GM19324 (cell line): ENCODE results near the gene RABL6.
"Not testable (repeated sequence)": the region's sequence is repeated elsewhere in the genome, so short reads cannot be mapped to it uniquely, and the experiment has no call there.

Experiments used
- ATAC-seq: cut with Tn5 transposase; IDR thresholded peaks from one replicate; pipeline ENCODE4 v1.9.1; 2021; ENCODE audit warnings: mild to moderate bottlenecking, moderate library complexity; ENCODE audit not compliant: unreplicated experiment, low FRiP score

RABL6 gene

DNA sequence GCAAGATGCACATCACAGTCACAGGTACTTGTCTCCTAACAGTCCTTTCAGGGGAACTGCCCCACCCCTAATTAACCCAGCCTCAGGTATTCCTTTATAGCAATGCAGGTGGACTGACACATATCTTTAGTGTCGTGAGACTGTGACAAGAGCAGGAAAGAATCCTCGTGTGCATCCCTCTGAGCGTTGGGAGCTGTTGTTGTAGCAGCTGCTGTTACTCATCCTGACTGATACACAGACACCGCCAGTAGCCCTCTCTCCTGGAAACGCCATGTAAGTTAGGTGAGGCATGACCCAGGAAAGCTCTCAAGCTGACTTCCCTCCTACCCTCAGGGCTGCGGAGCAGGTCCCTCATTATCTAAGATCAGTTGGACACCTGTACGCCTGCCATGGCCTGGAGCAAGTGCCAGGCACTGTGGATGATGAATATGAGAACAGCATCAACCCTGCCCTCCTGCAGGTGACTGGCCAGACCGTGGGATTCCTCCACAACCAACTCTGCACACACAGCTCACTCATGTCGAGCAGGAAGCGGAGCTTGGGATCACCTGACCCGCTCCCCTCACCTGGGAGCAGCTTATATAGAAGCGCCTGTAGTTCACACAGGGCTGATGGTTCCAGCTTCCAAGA lies 33.2 kb upstream of the RABL6 start:
- ATAC-seq: no peak

DNA sequence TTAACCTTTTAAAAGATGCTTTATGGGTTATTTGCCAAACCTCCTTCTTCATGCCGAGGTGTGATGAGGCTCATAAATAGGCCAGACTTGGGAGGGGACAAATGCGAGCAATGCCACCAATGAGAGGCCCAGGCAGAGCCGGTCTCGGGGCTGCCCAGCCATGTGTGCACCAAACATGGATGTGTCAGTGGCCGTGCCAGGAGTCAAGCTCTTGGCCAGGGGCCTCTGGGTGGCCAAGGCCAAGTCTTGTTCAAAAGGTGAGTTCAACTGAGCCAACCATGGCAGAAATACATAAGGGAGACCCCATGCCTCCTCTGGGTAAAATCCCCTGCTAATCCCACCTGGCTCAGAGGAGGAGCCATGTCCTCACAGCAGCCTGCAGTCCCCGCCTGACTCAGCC lies 32.6 kb upstream of the RABL6 start:
- no peak for ATAC-seq

DNA sequence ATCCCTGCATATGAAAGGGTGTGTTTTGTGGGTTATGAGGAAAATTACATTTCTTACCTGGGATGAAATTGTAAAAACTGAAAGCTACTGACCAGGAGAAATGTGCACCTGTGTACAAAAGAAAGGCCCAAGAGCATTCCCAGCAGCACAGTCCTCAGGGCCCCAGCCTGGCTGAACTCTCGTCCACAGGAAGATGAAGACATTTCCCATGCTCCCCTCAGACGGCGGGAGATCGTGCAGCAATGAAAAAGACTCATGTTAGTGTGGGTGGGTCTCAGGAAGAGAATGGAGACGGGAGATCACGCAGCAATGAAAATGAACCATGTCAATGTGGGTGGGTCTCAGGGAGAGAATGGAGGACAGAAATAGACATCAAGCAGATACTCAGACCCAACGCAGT lies 30.8 kb upstream of the RABL6 start:
- no peak for ATAC-seq

DNA sequence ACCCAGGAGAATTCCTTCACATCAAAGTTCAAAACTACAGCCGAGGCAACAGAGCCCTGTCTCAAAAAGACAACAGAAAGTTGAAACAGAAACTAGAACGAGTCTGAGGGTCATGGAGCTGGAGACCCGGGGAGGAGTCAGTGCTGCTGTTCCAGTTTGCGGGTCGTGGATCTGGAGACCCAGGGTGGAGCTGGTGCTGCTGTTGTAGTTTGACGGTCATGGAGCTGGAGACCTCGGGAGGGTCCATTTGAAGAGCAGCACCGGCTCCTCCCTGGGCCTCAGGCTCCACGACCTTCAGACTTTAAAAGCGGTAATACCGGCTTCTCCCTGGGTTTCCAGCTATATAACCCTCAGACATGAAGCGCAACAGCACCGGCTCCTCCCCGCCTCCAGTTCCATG lies 30.4 kb upstream of the RABL6 start:
- no peak for ATAC-seq

DNA sequence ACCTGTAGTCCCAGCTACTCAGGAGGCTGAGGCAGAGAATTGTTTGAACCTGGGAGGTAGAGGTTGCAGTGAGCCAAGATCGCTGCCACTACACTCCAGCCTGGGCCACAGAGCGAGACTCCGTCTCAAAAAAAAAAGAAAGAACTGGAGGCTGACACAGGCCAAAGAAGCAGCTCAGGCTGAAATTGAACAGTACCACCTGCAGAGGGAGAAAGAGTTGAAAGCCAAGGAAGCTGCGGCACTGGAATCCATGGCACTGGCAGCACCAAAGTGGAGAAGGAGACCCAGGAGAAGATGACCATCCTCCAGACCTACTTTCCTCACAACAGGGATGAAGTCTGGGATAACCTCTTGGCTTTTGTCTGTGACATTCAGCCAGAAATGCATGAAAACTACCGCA lies 27.9 kb upstream of the RABL6 start:
- ATAC-seq: no peak

DNA sequence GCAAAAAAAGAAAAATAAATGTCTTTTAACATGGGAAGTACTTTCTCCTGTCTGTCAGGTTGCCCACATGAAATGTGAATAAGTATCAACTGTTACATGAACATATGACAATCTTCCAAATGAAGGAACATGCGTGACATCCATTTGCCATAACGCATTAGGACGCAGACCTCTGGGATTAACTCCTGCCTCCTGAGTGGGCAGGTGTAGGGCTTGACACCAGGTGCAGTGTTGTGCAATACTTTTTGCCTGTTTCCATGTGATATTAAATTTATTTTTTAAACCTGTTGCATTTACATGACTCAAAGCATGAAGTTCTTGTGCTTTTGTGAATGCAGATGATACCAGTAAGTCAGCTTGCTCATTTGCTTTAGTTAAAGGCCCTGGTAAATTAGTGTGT lies 25.3 kb upstream of the RABL6 start:
- ATAC-seq: no peak

DNA sequence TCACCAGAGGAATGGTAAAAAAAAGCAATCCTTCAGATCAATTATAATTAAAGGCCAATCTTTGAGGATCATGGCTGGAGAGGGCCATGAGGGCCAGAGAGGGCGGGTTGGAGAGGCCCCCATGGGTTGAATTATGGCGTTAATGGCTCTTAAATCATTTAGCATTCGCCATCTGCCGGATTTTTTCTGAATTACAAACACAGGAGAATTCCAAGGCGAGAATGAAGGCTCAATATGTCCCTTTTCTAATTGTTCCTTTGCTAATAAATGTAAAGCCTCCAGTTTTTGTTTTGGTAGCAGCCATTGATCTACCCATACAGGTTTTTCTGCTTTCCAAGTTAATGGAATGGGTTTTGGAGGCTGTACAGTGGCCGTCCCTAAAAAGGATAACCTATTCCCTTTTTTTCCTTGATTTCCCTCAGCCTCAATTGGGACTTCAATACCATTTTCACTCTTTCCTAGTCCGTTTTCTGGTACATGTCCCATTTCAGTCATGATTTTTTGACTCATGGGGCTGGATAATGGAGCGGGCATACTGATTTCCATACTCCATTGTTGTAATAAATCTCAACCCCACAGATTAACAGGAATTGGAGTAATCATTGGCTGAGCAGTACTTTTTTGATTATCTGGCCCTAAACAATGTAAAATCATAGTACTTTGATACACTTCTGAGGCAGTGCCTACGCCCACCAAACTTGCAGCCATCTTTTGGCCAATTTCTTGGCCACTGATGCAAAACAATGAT lies 23.3 kb upstream of the RABL6 start:
- ATAC-seq: no peak

DNA sequence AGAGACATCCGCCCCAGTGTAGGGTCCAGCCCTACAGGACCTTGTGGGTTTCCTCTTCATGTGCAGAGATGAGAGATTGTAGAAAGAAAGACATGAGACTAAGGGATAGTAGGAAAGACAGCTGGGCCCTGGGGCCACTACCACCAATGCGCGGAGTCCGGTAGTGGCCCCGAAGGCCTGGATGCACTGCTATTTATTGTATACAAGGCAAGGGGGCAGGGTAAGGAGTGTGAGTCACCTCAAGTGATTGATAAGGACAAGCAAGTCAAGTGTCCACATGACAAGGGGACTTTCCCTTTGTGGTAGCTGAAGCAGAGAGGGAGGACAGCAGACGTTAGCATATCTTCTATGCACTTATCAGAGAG lies 22.8 kb upstream of the RABL6 start:
- ATAC-seq: no peak

DNA sequence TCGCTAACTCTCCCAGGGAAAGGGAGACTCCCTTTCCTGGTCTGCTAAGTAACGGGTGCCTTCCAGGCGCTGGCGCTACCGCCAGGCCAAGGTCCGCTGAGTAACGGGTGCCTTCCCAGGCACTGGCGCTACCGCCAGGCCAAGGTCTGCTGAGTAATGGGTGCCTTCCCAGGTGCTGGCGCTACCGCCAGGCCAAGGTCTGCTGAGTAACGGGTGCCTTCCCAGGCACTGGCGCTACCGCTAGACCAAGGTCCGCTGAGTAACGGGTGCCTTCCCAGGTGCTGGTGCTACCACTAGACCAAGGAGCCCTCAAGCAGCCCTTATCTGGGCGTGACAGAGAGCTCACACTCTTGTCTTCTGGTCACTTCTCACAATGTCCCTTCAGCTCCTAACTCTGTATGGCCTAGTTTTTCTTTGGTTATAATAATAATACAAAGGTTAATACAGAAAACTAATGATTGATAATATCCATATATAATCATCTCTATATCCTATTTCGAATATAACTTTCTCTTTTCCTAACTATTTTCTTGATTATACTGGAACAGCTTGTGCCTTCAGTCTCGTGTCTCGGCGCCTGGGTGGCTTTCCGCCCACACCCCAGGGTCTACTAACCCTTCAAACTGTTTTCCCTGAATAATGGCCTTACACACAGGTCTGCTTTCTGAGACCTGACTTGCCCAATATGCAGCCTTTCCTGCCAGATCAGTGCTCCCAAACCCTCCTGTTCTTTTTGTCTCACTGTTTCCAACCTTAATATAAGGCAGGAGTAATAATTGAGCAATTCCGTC lies 22.0 kb upstream of the RABL6 start:
- not testable (repeated sequence) for ATAC-seq

DNA sequence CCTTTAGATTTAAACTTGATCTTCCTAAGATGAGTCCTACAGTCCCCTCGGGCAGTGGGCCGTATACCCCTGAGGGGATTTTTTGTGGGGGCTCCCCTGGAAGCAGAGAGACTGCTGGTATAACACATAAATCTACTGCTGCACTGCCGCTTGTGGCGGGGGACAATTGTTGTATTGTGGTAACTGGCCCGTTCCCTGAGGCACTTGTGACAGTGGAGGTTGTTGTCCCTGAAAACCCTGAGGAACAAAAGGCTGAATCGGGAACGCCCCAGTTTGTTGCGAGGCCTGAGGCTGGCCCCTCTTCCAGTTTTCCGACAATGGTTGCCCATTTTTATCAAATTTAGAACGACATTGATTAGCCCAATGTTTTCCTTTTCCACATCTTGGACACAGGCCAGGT lies 21.3 kb upstream of the RABL6 start:
- no peak for ATAC-seq

DNA sequence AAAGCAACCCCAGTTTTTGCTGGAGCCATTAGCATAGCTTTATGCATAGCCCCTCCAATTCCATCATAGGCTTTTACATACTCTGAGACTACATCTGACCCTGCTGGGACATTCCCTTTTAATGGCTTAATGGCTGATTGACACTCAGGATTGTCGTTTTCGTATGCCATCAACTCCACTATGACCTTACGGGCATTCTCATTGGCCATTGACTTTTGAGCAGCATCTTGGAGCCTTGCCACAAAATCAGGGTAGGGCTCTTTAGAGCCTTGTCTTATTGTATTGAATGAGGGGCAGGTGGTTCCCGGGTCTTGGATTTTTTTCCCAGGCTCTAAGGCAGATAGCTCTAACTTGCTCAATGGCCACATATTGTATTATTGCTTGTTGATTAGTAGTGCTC lies 20.8 kb upstream of the RABL6 start:
- ATAC-seq: not testable (repeated sequence)

DNA sequence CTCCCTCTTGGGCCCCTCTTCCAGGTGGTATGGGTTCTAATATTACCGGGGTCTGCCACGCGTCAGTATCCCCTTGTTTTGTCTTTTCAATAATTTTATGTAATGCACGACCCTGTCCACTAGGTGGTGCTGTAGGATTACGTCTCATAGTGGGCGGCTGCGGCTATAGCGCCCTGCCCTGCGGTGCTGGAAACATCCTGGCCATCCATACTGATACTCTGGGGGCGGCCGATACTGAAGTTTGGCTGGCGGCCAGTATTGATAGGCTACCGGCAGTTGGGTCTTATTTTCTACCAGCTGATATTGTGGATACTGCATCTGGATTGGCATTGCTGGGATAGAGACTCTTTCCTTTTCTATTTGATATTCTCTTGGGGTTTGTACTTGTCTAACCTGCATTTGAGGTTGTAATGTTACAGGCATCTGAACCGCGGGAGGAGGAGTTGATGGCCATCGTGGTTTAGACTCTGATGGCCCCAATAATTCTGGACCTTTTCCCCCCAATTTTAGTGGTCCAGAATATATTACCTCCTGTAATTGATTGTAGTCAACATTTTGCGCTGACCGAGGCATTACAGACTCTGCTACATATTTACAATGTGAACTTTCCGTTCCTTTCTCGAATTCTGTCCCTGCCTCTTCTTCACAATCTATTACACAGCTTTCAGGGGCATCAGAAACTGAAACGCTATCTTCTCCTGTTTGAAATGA lies 19.9 kb upstream of the RABL6 start:
- no peak for ATAC-seq

DNA sequence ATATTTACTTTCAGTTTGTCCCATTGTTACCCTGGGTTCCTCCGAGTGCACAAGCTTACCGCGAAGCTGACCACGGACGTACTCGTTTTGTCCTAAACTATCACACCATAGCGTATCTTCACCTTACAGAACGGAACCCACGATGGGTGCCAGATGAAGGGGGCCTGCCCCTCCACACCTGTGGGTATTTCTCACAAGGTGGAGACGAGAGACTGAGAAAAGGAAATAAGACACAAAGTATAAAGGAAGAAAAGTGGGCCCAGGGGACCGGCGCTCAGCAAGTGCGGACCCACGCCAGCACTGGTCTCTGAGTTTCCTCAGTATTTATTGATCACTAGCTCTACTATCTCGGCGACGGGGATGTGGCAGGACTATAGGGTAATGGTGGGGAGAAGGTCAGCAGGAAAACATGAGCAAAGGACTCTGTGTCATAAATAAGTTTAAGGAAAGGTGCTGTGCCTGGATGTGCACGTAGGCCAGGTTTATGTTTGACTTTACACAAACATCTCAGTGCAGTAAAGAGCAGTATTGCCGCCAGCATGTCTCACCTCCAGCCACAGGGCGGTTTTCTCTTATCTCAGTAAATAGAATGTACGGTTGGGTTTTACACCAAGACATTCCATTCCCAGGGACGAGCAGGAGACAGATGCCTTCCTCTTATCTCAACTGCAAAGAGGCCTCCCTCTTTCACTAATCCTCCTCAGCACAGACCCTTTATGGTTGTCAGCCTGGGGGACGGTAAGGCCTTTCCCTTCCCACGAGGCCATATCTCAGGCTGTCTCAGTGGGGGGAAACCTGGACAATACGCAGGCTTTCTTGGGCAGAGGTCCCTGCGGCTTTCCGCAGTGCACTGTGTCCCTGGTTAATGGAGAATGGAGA lies 18.9 kb upstream of the RABL6 start:
- not testable (repeated sequence) for ATAC-seq

DNA sequence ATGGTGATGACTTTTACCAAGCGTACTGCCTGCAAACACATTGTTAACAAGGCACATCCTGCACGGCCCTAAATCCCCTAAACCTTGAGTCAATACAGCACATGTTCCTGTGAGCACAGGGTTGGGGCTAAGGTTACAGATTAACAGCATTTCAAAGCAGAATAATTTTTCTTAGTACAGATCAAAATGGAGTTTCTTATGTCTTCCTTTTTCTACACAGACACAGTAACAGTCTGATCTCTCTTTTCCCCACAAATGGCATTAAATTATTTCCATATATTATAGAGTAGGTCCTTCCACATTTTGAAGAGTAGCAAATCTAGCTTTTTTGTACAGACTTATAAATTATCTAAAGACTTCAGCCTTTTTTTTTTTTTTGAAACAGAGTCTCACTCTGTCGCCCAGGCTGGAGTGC lies 18.2 kb upstream of the RABL6 start:
- ATAC-seq: no peak

DNA sequence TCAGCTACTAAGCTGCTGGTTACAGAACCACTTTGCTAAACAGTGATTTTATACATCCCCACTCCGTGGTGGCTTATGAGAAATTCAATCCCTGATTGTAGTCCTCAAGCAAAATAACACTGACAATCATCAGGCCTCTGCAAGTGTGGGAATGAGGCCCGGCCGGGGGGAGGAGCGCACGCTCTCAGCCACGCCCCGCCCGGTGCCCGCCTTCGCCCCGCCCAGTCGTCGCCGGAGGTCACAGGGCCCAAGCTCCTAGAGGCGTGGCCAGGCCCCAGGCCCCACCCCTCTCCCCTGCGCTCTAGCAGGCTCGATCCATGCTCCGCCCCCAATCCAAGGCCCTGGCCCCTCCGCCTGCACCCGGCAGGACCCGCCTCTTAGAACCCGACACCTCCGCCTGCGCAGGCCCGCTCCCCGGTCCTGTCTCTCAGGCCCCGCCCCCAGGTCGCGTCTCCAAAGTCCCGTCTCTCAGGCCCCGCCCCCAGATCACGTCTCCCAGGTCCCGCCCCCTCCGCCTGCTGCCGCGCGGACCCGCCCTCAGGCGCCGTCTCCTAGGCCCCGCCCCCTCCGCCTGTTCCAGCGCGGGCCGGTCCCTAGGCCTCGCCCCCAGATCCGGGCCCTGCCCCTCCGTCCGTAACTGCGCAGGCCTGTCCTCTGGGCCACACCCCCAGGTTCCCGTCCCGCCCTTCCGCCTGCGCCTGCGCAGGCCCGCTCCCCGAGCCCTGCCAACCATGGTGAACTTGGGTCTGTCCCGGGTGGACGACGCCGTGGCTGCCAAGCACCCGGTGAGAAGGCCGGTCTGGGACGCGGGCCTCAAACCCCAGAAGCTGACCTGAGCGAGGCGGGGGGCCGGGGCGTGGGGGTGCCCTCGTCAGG lies 16.9 kb upstream of the RABL6 start, which contains the start of gene TMEM141:
TSS of gene TMEM141 (plus strand) at position 705 of the 876 bp plus-strand sequence. CDS start at position 732, 27 bp downstream.
- peak; percentile 91 for ATAC-seq

DNA sequence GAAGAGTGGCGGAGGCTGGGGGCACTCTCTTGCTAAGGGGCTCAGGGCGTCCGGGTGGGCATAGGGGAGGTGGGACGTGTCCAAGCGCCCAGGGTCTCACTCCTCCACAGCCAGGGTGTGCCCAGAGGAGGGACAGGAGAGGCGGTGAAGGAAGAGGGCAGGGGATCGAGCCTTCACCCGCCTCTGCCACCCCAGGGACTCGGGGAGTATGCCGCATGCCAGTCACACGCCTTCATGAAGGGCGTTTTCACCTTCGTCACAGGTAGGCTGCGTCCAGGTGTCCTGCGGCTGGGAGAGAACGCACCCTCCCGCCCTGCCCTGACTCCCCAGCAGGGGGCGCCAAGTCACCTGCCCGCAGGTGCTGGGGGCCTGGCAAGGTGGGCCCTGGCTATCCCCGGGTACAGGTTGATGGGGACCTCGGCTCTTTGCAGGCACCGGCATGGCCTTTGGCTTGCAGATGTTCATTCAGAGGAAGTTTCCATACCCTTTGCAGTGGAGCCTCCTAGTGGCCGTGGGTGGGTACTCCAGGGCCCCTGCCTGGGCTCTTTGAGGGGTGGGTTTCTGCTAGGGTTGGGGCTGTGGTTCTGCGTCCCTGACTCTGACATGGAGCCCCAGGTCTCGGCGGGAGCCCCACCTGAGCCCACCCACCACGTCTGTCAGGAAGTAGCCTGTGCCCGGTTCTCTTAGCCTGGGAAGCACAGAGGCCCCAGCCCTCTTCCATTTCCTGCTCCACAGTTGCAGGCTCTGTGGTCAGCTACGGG lies 16.1 kb upstream of the RABL6 start:
- ATAC-seq: peak; percentile 12

DNA sequence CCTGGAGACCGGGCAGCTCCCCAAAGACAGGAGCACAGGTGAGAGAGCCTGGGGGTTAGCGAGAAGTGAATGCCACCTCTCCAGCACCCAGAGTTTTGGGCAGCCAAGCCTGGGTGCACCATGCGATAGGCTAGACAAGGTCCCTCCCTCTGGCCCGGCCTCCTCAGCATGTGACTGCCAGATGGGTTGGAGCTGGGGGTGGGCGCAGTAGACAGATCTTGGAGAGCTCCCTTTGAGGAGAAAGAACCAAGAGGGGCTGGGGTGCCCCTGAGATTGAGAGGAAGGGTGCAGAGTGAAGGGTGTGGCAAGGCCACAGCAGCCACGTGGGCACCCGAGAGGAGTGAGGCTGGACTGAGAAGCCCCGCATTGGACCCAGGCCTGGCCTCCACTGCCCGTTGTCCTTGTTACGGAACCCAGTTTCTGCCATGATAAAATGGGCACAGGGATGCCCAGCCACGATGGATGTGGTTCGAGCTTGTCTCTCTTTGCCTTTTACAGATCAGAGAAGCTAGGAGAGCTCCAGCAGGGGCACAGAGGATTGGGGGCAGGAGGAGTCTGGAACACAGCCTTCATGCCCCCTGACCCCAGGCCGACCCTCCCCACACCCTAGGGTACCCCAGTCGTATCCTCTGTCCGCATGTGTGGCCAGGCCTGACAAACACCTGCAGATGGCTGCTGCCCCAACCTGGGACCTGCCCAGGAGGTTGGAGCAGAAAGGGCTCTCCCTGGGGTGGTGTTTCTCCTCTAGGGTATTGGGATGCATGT lies 15.2 kb upstream of the RABL6 start:
- no peak for ATAC-seq
